ENCODE data around the gene EVC2. TPM values are rescaled to one million over a fixed set of nuclear protein-coding genes. Genes with fewer than 3 reads are reported as not detected.

The EVC2 gene
- total and polyA plus RNA-seq, 2 of the 13 experiments (the other 11 are each of a cell fraction or from before 2014, with no cell fraction given) = not detected

DNA sequence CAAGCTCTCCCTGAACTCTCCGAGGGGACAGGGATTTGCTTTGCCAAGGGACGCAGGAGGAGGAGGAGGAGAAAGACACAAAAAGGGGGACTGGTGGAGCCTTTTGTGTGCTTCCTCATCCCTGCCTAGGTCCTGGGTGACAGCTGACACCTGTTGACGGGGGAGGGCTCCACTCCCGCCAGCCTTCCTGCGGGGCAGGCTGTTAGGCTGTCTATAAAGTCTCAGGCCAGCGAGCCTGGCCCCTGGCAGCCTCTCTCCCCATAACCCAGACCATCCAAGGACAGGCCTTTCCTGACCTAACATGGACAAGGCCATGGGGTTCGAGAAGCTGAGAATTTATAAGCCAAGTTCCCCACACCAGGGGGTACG is 832 bp upstream of the EVC2 start (continued):
- TF ChIP-seq, protein P1, sequence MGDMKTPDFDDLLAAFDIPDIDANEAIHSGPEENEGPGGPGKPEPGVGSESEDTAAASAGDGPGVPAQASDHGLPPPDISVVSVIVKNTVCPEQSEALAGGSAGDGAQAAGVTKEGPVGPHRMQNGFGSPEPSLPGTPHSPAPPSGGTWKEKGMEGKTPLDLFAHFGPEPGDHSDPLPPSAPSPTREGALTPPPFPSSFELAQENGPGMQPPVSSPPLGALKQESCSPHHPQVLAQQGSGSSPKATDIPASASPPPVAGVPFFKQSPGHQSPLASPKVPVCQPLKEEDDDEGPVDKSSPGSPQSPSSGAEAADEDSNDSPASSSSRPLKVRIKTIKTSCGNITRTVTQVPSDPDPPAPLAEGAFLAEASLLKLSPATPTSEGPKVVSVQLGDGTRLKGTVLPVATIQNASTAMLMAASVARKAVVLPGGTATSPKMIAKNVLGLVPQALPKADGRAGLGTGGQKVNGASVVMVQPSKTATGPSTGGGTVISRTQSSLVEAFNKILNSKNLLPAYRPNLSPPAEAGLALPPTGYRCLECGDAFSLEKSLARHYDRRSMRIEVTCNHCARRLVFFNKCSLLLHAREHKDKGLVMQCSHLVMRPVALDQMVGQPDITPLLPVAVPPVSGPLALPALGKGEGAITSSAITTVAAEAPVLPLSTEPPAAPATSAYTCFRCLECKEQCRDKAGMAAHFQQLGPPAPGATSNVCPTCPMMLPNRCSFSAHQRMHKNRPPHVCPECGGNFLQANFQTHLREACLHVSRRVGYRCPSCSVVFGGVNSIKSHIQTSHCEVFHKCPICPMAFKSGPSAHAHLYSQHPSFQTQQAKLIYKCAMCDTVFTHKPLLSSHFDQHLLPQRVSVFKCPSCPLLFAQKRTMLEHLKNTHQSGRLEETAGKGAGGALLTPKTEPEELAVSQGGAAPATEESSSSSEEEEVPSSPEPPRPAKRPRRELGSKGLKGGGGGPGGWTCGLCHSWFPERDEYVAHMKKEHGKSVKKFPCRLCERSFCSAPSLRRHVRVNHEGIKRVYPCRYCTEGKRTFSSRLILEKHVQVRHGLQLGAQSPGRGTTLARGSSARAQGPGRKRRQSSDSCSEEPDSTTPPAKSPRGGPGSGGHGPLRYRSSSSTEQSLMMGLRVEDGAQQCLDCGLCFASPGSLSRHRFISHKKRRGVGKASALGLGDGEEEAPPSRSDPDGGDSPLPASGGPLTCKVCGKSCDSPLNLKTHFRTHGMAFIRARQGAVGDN (CRISPR knock-in tag; IDR thresholded peaks at IDR 0.05) = peak; percentile 21; the same call in 1 of the 2 replicates
- no peak for TF ChIP-seq KDM1A (CRISPR knock-in tag; IDR thresholded peaks at IDR 0.05)
- peak; percentile 49 for TF ChIP-seq CTCF (CRISPR knock-in tag; IDR thresholded peaks at IDR 0.05)
- TF ChIP-seq SAP130 (CRISPR knock-in tag; IDR thresholded peaks at IDR 0.05; ENCODE audit: low read depth) = no peak

GRCh38 chr4:5707778-5708448 is 446 bp downstream of the EVC2 start:
- Histone ChIP-seq H3K4me2 (ENCODE audit: low read depth, low read length) (no peak overlapping the region), H3K9me3 (ENCODE audit: low read length) (no peaks in the 10 kb centered on the region), H3K4me3 (replicated peaks in 1 of 3; ENCODE audit: insufficient read depth in 1 of 3, low read depth in 2 of 3, low read length in 3 of 3) (no peak overlapping the region), H4K20me1 (ENCODE audit: insufficient read depth, low read length) (no peaks in the 10 kb centered on the region), H3K9ac (ENCODE audit: insufficient read depth, low read depth, low read length) (no peak overlapping the region), H3K79me2 (ENCODE audit: insufficient read depth, low read length) (peaks cover 4% of the 10 kb centered on the region), H3K36me3 (replicated peaks in 1 of 2; ENCODE audit: control insufficient read depth in 1 of 2, insufficient read depth in 2 of 2, low read length in 2 of 2) (no peaks in the 10 kb centered on the region), H3K27me3 (ENCODE audit: control insufficient read depth in 1 of 2, insufficient read depth in 2 of 2, low read length in 2 of 2) (no peaks in the 10 kb centered on the region), H2AFZ (ENCODE audit: low read length) (no peak overlapping the region), H3K4me1 (ENCODE audit: insufficient read depth, low read length) (peaks cover 33% of the 10 kb centered on the region), H3K27ac (ENCODE audit: extremely low read length, insufficient read depth, low read length) (no peak overlapping the region)
- WGBS (ENCODE audit: low lambda C conversion rate) = 69% methylated on average over 19 of the region's 41 CpGs
- no TSS peak for BruUV-seq (replicated peaks)
- TF ChIP-seq RFXAP (CRISPR knock-in tag; IDR thresholded peaks at IDR 0.05; ENCODE audit: borderline replicate concordance) = no peak
- no peak for TF ChIP-seq JARID2 (CRISPR knock-in tag; IDR thresholded peaks at IDR 0.05; ENCODE audit: insufficient replicate concordance)
- DNase-seq (ENCODE audit: low spot score) (no peak), ATAC-seq (no peak), FAIRE-seq (no peak)
- ChIA-PET POLR2A (no interaction called here), CTCF (ENCODE audit: low intra/inter-chr PET ratio, low total read pairs) (no interaction called here)
- in situ Hi-C loops (cut with HindIII; ENCODE audit: extremely low pct_ligation_motif_present, low pct_unique_long_range_greater_than_20kb) = no loop called here
- intact Hi-C loops (cut with micrococcal nuclease; ENCODE audit: unreplicated experiment) = no loop called here
